ENCODE measurements around the gene TBC1D2B.
"Not testable (repeated sequence)": the region's sequence is repeated elsewhere in the genome, so short reads cannot be mapped to it uniquely, and the experiment has no call there.

TBC1D2B gene

DNA sequence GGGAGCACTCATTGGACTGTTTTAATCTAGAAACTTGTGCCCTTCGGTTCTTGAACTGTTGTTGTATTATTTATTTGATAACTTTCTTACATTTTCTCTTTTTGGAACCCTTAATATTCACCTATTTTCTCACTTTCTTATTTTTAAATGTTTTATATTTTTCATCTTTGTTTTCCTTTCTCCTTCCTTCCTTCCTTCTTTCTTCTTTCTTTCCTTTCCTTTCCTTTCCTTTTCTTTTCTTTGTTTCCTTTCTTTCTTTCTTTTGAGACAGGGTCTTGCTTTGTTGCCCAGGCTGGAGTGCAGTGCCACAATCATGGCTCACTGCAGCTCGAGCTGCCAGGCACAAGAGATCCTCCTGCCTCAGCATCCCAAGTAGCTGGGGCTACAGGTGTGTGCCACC lies 108.5 kb downstream of the TBC1D2B start:
- DNase-seq = no peak

DNA sequence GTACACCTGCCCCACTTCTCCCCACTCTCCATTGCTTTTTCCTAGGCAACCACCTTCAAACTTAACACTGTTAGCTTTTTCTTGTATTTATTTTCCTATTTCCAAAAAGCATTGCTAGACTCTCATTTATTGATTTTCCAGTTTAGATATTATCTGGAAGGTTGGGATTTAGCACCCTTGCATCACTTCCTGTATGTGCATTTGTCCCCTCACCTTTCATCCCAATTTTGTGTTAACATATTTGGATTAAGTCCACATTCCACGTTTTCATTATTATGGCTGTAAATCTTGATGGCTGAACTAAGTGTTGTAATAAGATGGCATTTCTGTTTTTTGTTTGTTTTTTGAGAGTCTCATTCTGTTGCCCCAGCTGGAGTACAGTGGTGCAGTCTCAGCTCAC lies 109.7 kb downstream of the TBC1D2B start:
- DNase-seq = no peak

DNA sequence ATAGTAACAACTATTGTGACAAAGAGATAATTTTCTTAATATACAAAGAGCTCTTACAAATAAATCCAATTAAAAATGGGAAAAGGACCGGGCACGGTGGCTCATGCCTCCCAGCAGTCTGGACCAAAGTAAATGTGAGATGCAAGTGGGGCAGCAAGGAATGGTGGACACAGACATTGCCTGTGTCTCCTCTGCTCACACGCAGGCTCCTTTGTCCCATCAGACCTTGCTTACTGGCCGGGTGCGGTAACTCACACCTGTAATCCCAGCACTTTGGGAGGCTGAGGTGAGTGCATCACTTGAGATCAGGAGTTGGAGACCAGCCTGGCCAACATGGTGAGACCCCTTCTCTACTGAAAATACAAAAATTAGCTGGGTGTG lies 110.3 kb downstream of the TBC1D2B start:
- not testable (repeated sequence) for DNase-seq

DNA sequence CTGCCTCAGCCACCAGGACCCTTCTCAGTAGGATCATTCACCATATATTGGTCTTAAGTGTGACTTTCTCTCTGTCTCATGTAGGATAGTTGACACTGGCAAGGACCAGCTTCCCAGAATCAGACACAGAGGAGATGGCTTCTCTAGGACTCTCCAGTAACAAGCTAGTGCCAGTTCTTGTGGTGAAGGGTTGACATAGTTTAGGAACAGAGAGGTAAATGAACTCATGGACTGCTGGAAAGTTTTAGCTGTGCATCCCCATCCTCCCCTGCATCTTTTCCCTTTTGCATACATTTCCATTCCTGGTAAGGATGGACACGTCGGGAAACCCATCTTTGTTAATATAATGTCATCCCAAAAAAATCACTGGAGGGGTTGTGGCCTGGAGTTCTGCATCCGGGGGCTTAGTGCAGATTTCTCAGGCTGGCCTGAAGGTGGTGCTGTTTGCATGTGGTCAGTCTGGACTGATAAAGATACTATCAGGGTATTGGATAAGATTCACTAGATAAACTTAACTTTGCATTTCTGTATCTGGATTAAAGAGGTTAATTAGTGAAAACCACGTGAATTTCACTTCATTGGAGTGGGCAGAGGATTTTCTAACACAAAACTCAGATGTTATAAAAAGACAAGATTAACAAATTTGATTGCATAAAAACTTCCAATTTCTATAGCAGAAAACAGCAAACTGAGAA lies 110.8 kb downstream of the TBC1D2B start:
- DNase-seq = peak; percentile 55

DNA sequence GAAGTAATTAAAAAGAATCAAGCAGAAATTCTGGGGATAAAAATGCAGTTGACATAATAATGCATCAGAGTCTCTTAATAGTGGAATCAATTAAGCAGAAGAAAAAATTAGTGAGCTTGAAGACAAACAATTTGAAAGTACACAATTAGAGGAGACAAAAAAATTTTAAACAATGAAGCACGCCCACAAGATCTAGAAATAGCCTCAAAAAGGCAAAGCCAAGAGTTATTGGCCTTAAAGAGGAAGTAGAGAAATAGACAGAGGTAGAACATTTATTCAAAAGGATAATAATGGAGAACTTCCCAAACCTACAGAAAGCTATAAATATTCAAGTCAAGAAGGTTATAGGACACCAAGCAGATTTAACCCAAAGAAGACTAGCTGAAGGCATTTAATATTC lies 113.3 kb downstream of the TBC1D2B start:
- no peak for DNase-seq

DNA sequence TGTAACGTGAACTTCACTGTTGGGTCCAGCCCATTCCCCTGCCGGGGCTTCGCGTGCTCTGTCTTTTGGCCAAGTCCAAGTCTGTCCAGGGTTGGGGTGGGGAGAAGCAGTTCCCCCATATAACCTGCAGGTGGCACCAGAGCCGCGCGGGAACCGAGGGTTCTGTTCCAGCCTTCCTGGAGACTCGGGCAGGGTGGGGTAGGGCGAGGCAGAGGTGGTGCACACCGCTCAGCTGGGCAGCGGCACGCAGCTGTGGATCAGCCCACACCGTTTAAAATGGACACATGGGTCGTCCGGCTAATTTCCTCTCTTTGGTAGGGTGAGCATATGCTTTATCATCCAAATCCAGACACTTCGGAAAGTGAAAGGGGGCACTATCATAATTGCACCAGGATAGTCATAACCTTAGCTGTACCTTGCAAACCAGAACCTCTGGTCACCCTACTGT lies 118.1 kb downstream of the TBC1D2B start:
- DNase-seq = peak; percentile 79

DNA sequence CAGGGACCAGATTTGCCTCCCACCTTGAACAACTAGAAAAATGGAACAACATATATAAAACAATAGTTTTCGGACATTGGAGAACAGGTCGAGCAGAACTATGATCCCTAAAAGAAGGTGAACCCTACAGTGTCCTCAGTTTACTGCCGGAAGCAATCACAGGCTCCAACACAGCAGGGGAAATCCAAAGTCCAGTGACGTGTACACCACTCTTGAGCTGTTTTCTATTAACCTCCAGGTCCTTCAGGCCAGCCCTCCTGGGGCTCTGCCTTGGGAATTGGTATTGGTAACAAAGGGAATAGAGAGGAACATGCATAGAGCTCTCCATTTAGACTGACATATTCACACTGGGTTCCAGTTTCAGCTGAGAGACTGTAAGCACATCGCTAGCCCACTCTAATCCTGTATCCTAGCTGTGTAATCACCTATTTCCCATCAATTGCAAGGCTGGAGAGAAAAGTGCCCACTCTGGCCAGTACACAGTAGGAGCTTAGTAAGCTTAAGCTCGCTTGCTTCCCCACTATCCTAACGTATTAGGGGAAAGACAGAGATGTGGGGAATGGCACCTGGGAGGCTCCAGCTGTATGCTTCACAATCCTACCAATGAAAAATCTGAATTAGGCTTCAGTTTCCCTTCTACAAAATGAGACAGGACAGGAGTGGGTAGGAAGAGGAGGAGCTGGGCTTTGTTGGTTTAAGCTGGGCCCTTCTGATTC lies 118.6 kb downstream of the TBC1D2B start:
- not testable (repeated sequence) for DNase-seq

DNA sequence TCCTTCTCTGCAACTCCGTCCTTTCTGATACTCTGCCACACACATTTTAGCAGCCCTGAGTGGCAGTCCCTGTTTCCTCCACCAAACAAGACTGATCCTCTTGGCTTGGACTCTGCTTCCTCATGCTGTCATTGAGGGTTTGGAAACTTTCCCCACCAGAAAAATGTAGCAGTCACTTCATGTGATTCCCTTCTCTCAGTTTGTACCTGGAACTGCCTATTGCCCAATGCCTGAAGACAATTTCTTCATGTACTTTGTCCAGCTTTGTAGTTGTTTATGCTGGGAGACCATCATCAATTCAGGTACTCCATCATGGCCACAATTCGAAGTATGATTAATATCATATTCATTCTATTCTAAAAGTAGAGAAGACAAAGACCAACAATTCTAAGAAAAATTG lies 119.5 kb downstream of the TBC1D2B start:
- not testable (repeated sequence) for DNase-seq

DNA sequence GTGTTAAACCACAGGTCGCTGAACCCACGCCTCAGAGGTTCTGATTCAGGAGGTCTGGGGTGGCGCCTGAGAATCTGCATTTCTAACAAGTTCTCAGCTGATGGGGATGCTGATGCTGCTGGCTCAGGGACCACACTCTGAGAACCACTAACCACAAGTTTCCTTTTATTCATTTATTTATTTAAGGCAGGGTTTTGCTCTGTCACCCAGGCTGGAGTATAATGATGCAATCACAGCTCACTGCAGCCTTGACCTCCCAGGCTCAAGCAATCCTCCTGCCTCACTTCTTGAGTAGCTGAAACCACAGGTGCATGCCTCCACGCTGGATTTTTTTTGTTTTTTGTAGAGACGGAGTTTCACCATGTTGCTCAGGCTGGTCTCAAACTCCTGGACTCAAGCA lies 123.6 kb downstream of the TBC1D2B start:
- peak; percentile 53 for DNase-seq

DNA sequence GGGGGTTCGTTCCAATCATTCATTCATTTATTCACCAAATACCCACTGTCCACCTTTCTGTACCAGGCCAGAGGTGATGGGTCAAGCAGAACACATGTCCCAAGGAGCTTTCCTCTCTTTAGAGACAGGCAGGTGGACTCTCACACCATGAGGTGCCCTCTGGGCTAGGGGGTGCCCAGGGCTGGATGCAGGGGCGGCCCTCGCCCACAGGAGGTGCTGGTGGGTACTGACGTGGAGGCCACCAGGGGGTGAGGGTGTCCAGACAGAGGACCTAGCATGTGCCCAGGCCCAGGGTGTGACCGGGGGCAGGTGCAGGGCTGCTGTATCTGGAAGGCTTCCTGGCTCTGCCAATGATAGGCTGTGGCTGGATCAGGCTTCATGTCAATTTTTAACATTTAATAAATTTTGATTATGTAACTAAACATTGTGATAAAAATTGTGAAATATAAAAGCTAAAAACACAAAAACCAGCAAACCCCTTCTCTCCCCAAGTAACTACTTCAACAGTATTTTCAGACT lies 124.5 kb downstream of the TBC1D2B start:
- DNase-seq = not testable (repeated sequence)

DNA sequence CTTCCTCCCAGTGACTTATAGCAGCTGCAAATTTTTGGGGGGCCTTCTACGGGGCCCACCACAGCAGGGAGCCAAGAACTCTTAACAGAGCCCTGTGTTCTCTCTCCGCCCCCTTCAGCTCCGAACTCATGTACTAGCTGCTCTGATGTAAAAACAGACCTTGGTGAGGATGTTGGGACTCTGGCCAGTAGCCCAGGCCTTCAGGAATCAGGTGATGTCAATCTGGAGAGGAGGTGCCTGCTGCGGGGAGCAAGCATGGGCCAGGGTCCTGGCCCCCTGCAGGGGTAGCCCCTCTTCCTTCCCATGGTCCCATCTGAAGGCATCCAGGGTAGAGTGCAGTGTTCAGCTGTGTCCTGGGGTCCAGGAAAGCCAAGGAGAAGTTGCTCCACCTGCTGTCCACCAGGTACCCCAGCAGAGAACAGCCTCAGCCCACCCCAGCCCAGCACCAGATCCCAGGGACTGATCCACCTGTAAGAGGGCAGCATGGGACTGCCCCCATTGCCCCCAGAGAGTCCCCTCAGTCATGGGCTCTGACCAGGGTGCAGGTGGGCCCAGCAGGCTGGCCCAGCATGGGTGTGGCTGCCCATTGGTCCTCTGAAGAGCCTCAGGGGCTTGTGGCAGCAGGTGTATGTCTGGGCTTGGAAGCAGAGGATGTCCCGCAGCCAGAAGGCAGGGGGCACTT lies 126.3 kb downstream of the TBC1D2B start:
- DNase-seq = not testable (repeated sequence)

DNA sequence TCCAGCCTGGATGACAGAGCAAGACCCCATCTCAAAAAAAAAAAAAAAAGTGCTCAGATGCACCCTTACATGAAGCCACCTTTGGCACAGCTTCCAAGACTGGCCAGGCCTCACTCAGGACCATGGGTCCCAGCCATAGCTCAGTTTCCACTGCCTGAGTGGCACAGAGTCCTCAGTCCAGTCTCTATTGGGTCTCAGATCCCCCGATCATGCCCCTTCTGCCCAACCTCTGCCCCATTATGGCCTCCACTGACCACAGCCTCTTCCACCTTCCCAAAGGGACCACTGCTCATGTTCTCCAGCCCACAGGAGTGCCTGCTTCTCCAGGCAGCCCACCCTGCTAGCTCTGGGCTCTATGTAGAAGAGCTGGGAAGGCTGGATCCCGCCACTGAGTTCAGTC lies 127.0 kb downstream of the TBC1D2B start:
- DNase-seq = not testable (repeated sequence)

DNA sequence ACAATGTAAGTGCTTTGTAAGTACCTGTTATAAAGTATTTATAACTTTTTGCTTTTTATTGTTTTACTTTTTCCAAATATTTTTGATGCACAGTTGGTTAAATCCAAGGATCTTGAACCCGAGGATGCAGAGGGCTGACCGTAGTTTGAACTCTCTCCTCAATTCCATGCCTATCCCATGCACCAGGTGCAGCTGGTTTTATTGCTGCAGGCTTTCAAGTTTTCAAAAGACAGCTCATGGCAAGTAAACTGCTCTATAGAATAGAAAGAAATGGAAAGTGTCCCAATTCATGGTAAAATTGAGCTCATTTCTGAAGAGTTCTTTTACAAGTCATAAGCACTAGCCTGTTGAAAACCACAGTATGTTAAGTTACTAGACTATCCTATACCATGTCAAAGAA lies 131.9 kb downstream of the TBC1D2B start:
- DNase-seq = no peak

Data from activated naive CD4-positive, alpha-beta T cell treated with Interleukin-2 at 50 U/mL for 16 hours (primary cell).